Activated T-helper 1 cell treated with Interleukin-2 at 50 U/mL for 16 hours (primary cell): ENCODE measurements around the gene SCAMP2.

ENCODE experiments used
- DNase-seq: peaks from one replicate; pipeline ENCODE4 v3.0.0-alpha.2; 2020; ENCODE audit warnings: low read depth

The SCAMP2 gene

GRCh38 chr15:74817370-74817737 is 55.8 kb downstream of the SCAMP2 start:
- no peak for DNase-seq

GRCh38 chr15:74816624-74817369 is 56.4 kb downstream of the SCAMP2 start:
- DNase-seq, result no peak

DNA sequence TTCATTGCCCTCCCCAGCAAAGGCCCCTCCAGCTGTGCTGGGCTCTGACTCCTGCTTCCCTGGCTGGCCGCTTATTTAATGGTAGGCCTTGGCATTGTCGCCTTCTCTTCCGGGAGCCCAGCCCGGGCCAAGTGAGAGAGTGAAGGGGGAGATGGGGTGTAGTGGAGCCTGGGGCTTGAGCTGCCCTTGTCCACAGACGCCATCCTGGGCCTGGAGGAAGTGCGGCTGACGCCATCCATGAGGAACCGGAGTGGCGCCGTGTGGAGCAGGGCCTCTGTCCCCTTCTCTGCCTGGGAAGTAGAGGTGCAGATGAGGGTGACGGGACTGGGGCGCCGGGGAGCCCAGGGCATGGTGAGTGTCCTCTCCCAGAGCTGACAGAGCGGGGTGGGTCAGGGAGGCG is 57.2 kb downstream of the SCAMP2 start:
- DNase-seq, result no peak

- DNase-seq, result no peak
Measured at GRCh38 chr15:74815121-74815934, 57.8 kb downstream of the SCAMP2 start.

DNA sequence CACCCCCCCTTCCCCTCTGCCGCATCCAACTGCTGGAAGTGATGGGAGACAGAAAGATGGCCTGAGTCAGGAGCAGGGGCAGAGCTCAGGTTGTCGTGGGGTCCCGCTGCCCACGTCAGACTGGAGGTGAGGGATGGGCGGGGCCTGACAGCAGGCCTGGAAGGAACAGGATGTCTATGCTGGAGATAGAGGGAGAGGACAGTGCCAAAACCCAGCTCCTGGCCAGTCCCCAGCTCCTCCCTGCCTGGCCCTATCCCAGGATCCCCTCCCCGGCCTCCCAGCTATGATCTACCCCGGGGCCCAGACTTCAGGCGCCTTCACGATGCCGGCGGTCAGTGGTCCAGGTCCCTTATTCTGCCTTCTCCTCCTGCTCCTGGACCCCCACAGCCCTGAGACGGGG is 60.6 kb downstream of the SCAMP2 start, which contains the start of gene LMAN1L:
Gene LMAN1L, plus strand, starts transcription at position 303 of the 400 bp plus-strand sequence. Its CDS starts 20 bp downstream, at position 323.
- no peak for DNase-seq

DNA sequence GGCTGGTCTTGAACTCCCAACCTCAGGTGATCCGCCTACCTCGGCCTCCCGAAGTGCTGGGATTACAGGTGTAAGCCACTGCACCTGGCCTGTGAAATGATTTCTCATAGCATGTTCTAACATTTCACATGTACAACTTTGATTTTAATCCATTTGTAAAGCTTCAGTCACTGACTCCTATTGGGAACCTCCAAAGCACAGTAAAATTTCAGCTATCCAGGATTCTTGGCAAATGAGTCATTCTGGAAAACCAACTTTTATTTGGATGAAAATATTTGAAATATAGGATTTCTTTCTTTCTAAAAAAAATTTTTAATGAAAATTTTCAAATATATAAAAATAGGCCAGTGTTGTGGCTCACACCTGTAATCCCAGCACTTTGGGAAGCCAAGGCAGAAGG is 63.2 kb downstream of the SCAMP2 start:
- no peak for DNase-seq

DNA sequence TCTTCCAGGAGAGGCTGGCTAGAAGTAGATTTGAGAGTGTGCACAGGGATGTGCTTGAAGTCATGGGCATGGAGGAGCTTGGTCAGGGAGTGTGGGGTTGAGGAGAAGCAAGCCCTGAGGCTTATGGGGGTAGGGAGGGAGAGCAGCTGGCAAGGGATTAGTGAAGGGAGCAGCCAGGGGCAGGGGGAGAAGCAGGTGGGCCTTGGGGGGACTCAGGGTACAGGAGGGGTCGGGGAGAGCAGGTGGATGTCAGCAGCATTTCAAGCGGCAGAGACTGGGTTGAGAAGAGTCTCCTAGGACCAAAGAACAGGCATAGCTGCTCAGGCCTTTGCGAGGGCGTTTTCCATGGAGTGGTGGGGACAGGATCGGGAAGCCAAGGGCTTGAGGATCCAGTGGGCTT is 63.9 kb downstream of the SCAMP2 start:
- no peak for DNase-seq

DNA sequence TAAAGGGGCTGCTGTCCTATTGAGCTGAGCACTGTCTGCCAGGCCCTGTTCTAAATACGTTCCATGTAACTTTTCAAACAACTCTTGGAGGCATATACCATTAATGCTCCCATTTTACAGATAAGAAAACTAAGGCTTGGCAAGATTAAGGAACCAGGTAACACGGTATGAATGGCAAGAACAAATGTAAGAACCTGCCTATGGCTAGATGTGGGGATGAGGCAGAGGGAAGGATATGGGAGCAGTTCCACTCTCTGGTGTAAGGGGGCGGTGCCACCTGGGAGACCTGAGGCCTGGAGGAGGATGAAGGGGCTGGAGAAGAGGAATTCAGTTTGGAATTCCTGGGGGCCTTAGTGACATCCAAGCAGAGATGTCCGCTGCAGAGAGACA is 64.3 kb downstream of the SCAMP2 start:
- DNase-seq, result no peak

GRCh38 chr15:74808078-74808839 is 64.9 kb downstream of the SCAMP2 start:
- DNase-seq, result no peak

DNA sequence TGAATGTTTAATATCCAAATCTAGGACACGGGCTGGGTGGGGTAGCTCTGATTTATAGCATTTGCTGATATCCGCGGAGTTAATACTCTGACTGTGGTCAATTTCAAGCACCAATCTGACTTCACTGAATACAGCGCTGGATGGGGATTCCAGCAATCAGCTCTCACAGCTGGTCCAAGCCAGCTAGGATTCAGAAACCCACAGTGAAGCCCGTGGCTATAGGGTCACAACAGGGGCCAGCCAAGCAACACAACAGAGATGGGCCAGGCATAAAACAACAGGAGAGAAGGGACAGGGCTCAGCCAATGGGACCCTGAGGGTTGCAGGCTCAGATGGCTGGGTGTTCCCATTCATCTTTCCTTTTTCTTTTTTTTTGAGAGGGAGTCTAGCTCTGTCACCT is 65.9 kb downstream of the SCAMP2 start:
- DNase-seq, result no peak

- DNase-seq, result no peak
Measured at GRCh38 chr15:74804935-74805334, 68.2 kb downstream of the SCAMP2 start.

DNA sequence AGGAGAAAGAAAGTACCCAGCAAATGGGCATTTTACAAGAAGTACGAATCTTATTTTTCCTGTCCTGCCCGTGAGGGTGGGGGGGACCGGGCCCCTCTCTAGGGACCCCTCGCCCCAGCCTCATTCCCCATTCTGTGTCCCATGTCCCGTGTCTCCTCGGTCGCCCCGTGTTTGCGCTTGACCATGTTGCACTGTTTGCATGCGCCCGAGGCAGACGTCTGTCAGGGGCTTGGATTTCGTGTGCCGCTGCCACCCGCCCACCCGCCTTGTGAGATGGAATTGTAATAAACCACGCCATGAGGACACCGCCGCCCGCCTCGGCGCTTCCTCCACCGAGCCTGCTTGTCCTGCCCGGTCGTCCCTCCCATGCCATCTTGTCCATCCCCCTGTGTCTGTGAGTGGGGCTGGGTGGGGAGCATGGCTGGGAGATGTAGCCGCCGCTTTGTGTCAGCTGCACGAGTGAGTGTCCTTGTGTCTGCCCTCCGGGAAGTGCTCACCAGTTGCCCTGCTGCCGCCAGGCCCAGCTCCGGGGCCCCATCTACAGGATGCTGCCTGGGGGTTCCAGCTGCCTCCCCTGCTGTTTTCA is 70.2 kb downstream of the SCAMP2 start:
- no peak for DNase-seq

- DNase-seq, result no peak
Measured at GRCh38 chr15:74802290-74802689, 70.9 kb downstream of the SCAMP2 start.

DNA sequence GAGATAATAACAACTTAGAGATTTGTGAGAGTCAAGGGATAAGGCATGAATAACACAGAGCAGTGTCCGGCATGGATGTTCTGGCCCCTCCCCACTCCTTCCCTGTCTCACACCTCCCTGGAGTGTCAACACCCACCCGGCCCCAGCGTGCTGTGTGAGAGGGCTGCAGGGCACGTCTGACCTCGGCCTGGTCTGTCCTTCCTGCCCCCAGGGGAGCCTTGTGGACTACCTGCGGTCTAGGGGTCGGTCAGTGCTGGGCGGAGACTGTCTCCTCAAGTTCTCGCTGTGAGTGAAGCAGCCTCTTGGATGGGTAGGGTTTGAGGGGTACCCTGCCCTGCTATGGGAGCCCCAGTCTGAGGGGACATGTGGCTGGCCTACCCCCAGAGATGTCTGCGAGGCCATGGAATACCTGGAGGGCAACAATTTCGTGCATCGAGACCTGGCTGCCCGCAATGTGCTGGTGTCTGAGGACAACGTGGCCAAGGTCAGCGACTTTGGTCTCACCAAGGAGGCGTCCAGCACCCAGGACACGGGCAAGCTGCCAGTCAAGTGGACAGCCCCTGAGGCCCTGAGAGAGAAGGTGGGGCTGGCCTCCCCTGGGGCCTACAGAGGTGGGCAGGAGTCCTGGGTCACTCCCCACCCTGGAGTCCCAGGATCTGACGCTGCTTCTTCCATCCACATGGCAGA is 71.7 kb downstream of the SCAMP2 start:
- no peak for DNase-seq

GRCh38 chr15:74800559-74801094 is 72.5 kb downstream of the SCAMP2 start:
- DNase-seq, result no peak

DNA sequence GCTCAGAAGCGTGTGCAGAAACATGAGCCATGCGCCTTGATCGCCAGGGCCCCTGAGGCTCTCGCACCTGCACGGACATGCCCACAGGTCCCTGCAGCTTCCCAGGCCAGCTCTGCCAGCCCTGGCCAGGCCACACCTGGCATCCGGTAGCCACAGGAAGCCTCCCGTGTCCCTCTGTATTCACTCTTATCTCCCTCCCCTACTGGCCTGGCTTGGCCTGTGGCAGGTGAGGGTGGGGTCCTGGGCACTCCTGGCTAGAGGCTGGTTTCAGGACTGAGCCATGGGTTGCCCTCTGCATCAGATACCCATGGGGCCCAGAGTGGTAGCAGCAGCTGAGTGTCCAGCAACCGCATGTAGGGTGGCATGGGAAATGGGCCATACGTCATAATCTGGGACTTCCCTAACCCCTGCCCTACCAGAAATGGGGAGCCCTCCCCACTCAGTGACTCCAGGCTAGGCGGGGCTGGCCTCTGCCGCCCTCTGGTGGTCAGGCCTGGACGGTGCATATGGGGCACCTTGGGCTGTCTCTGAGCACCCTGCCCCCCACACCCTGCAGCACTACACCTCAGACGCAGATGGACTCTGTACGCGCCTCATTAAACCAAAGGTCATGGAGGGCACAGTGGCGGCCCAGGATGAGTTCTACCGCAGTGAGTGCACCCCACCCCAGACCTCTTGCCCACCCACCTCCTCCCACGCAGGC is 73.2 kb downstream of the SCAMP2 start:
- DNase-seq, result peak; percentile 77

GRCh38 chr15:74799255-74799855 is 73.8 kb downstream of the SCAMP2 start:
- no peak for DNase-seq

DNA sequence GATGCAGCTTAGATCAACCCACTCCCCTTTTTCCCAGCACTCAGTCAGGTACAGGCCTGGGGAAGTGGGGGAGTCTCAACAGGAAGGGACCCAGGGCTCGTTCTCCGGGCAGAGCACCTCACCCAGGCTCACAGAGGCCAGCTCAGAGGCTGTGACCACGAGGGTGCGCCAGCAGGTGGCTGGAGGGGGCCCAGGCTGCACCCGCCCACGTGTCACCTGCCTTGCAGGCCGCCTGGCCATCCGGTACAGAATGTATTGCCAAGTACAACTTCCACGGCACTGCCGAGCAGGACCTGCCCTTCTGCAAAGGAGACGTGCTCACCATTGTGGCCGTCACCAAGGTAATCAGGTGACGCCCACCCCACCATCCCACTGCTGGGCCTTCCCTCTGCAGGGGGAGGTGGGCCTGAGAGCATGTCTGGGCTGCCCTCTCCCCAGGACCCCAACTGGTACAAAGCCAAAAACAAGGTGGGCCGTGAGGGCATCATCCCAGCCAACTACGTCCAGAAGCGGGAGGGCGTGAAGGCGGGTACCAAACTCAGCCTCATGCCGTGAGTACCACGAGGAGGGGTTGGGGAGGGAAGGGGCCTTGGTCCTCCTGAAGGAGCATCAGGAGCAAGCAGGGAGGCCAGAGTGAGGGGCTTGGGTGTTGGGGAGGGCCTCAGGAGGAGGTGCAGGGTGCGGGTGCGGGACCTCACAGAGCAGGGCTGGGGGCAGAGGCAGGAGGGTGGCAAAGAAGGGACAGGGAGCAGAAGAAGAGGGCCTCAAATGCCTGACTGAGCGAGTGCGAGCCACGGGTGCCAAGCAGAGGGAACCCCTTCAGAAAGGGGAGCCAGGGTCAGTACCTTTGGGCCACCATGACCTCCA is 74.5 kb downstream of the SCAMP2 start:
- DNase-seq, result no peak

GRCh38 chr15:74795966-74796625 is 77.1 kb downstream of the SCAMP2 start:
- no peak for DNase-seq
